IMR-90 (cell line): Measurements from ENCODE around the gene STARD3. TPM values are rescaled to one million over a fixed set of nuclear protein-coding genes. Genes with fewer than 3 reads are reported as not detected.

ENCODE experiments used
- ATAC-seq: fragments of 200-7000 bp; cut with Tn5 transposase; 2 replicates; pipeline ENCODE4 v1.9.1; 2020; ENCODE audit warnings: low read depth, mild to moderate bottlenecking, moderate library complexity
- BruUV-seq: library from RNA; stranded (reverse); fragments of 400-500 nt; replicated peaks from 2 replicates; lab custom pipeline; 2021; lab: Mats Ljungman, UMichigan
- CTCF ChIA-PET: fragments of 300-600 bp; formaldehyde crosslinking; extraction: SDS; loops from one replicate; lab custom pipeline; 2021; ENCODE audit warnings: antibody characterized with exemption; lab: Yijun Ruan, JAX
- POLR2A ChIA-PET: fragments of 300-600 bp; sonication (Branson Sonifier 250); formaldehyde crosslinking; loops from one replicate; lab custom pipeline; 2022; ENCODE audit warnings: antibody characterized with exemption; ENCODE audit not compliant: unreplicated experiment; lab: Charles Lee
- DNase-seq: peaks from one replicate; pipeline ENCODE4 v3.0.0; 2013
- H2AFZ ChIP-seq: replicated peaks from 2 replicates; pipeline ENCODE3; 2013; ENCODE audit warnings: low read length, mild to moderate bottlenecking; ENCODE audit not compliant: poor library complexity
- H2AK5ac ChIP-seq: 2 replicates; pipeline ENCODE4 v1.6.1; 2013; ENCODE audit warnings: low read depth, low read length, inconsistent platforms
- H2AK9ac ChIP-seq: replicated peaks from 2 replicates; pipeline ENCODE3; 2013; ENCODE audit warnings: mild to moderate bottlenecking, low read depth, low read length, moderate library complexity; ENCODE audit not compliant: poor library complexity
- H2BK120ac ChIP-seq: 2 replicates; pipeline ENCODE4 v1.6.1; 2013; ENCODE audit warnings: low read depth, low read length, inconsistent platforms
- H2BK15ac ChIP-seq: 3 replicates; pipeline ENCODE4 v1.6.1; 2013; ENCODE audit warnings: low read depth, low read length, inconsistent platforms
- H2BK20ac ChIP-seq: 2 replicates; pipeline ENCODE4 v1.6.1; 2013; ENCODE audit warnings: low read depth, mild to moderate bottlenecking, inconsistent platforms, low read length, moderate library complexity
- H2BK5ac ChIP-seq: 2 replicates; pipeline ENCODE4 v1.6.1; 2013; ENCODE audit warnings: mild to moderate bottlenecking, low read depth, low read length, inconsistent platforms; ENCODE audit not compliant: poor library complexity, severe bottlenecking
- H3K14ac ChIP-seq: replicated peaks from 2 replicates; pipeline ENCODE4 v1.6.1; 2013; ENCODE audit warnings: low read depth, low read length, inconsistent platforms
- H3K18ac ChIP-seq: 2 replicates; pipeline ENCODE4 v1.6.1; 2013; ENCODE audit warnings: low read depth, low read length, control low read depth
- H3K23ac ChIP-seq: 2 replicates; pipeline ENCODE4 v1.6.1; 2013; ENCODE audit warnings: low read depth, low read length, inconsistent platforms
- H3K27ac ChIP-seq: 2 replicates; pipeline ENCODE4 v1.5.1; 2013; ENCODE audit warnings: mild to moderate bottlenecking, control low read depth, low read length; ENCODE audit not compliant: insufficient read depth
- H3K27me3 ChIP-seq: 2 replicates; pipeline ENCODE4 v1.6.1; 2013; ENCODE audit warnings: low read length; ENCODE audit not compliant: control insufficient read depth, insufficient read depth
- H3K36me3 ChIP-seq: 2 replicates; pipeline ENCODE4 v1.6.1; 2013; ENCODE audit warnings: low read length, mixed read lengths; ENCODE audit not compliant: control insufficient read depth, insufficient read depth
- H3K4ac ChIP-seq: 2 replicates; pipeline ENCODE4 v1.6.1; 2013; ENCODE audit warnings: low read depth, low read length, inconsistent platforms
- H3K4me1 ChIP-seq: 2 replicates; pipeline ENCODE4 v1.6.1; 2013; ENCODE audit warnings: low read length, mixed read lengths; ENCODE audit not compliant: control insufficient read depth, insufficient read depth
- H3K4me2 ChIP-seq: 2 replicates; pipeline ENCODE4 v1.6.1; 2013; ENCODE audit warnings: low read depth, mild to moderate bottlenecking, control low read depth, low read length, moderate library complexity
- H3K4me3 ChIP-seq: 2 replicates; pipeline ENCODE4 v1.5.1; 2013; ENCODE audit warnings: low read depth, mild to moderate bottlenecking, control low read depth, low read length, moderate library complexity; ENCODE audit not compliant: insufficient read depth
- H3K56ac ChIP-seq: 2 replicates; pipeline ENCODE4 v1.6.1; 2013; ENCODE audit warnings: low read length, inconsistent platforms; ENCODE audit not compliant: insufficient read depth; ENCODE audit errors: extremely low read depth
- H3K79me1 ChIP-seq, 2 experiments: 2 replicates each; pipeline ENCODE4 v1.6.1; 2013; ENCODE audit warnings: low read length in 2 of 2, inconsistent platforms in 1 of 2, low read depth in 1 of 2
- H3K9ac ChIP-seq: 2 replicates; pipeline ENCODE4 v1.6.1; 2013; ENCODE audit warnings: low read depth, low read length, control low read depth
- H3K9me1 ChIP-seq: 2 replicates; pipeline ENCODE4 v1.6.1; 2013; ENCODE audit warnings: low read length, inconsistent platforms; ENCODE audit not compliant: insufficient read depth
- H3K9me3 ChIP-seq: 2 replicates; pipeline ENCODE4 v1.6.1; 2013; ENCODE audit warnings: low read length; ENCODE audit not compliant: control insufficient read depth, insufficient read depth
- H4K20me1 ChIP-seq: 2 replicates; pipeline ENCODE4 v1.6.1; 2013; ENCODE audit warnings: low read length, inconsistent platforms; ENCODE audit not compliant: insufficient read depth
- H4K5ac ChIP-seq: 2 replicates; pipeline ENCODE4 v1.6.1; 2013; ENCODE audit warnings: mild to moderate bottlenecking, low read depth, low read length, control low read depth
- H4K8ac ChIP-seq, 2 experiments: 2 replicates each; pipeline ENCODE4 v1.6.1; 2013; ENCODE audit warnings: low read depth in 2 of 2, low read length in 2 of 2, control low read depth in 1 of 2, inconsistent platforms in 1 of 2
- H4K91ac ChIP-seq: 2 replicates; pipeline ENCODE4 v1.6.1; 2013; ENCODE audit warnings: low read depth, low read length, inconsistent platforms; ENCODE audit not compliant: insufficient read depth
- RFX5 ChIP-seq: IDR thresholded peaks from 2 replicates; pipeline ENCODE4 v1.8.0; 2012; ENCODE audit warnings: low read depth, mild to moderate bottlenecking, low read length, moderate library complexity
- WGBS, 2 experiments: methylation state at CpG; one replicate each; pipeline versions ENCODE4 v1.1.5 to v1.1.7; 2013; ENCODE audit warnings: missing lambda C conversion rate in 2 of 2; ENCODE audit not compliant: insufficient read length in 1 of 2; ENCODE audit errors: extremely low coverage in 2 of 2; 5-methylcytosine and 5-hydroxymethylcytosine counted together
- dilution Hi-C: fragments of 300-500 bp; cut with HindIII; formaldehyde crosslinking; loops from one replicate; pipeline ENCODE4 v1.14.3; 2018; ENCODE audit warnings: low sequenced_read_pairs; ENCODE audit not compliant: unreplicated experiment
- in situ Hi-C: fragments of 300-500 bp; cut with MboI; formaldehyde crosslinking; loops from 3 replicates; pipeline ENCODE4 v1.14.3; 2019; ENCODE audit warnings: low sequenced_read_pairs, inconsistent platforms, mixed read lengths
- intact Hi-C: fragments of 100-400 bp; cut with micrococcal nuclease; formaldehyde crosslinking; loops from 2 replicates; pipeline ENCODE4 v1.10.0; 2022
- polyA plus RNA-seq, 3 experiments: library from polyadenylated mRNA; depleted of rRNA; stranded (reverse); fragments of >200 nt; gene quantifications; 2 replicates each; pipeline ENCODE4 v1.2.3, GENCODE V29; 2012; ENCODE audit warnings: low replicate concordance in 1 of 3
- total RNA-seq: library from RNA; depleted of rRNA; stranded (reverse); fragments of >200 nt; gene quantifications from 2 replicates; pipeline ENCODE4 v1.2.3, GENCODE V29; 2012
- TF ChIP-seq, protein P1 (sequence below): fragments of 150-350 bp; IDR thresholded peaks from 2 replicates; pipeline ENCODE4 v1.6.1; 2016; ENCODE audit warnings: low read depth, mild to moderate bottlenecking, low read length, moderate library complexity, borderline replicate concordance

The STARD3 gene
- total and polyA plus RNA-seq, 2 of the 4 experiments (the other 2 are of a cell fraction) = 8.1 to 50.4 TPM

DNA sequence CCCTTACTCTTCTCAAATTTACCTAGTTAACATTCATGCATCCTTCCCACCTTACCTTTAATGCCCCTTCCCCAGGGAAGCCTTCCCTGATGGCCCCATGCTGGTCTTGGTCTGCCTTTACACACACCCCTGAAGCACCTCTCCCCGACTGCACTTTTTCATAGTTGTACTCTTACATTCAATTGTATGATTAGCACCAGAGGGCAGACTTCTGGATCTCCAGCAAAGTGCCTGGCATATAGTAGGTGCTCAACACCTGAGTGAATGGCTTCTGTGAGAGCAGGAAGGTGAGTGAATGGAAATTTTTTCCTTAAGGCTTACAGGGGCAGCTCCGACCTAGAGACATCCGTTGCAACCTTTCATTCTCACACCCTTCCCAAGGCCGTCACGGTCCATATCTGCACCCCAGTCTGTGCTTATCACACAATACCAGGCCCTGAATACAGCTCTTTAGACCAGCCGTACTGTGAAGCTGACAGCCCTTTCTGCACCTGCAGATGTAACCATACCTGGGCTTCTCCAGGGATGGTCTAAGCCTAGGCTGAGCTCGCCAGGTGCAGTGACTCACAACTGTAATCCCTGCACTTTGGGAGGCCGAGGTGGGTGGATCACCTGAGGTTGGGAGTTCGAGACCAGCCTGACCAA lies 46.5 kb downstream of the STARD3 start:
- 80% methylated on average over 3 of the region's 9 CpGs; no CpG with 5 or more reads in 1 of the 2 experiments for WGBS, 2 experiments
- ChIA-PET CTCF (no interaction called here), POLR2A (no interaction called here)
- H3K4me2 ChIP-seq = no peak overlapping the region
- no peak overlapping the region for H2BK20ac ChIP-seq
- H3K79me1 ChIP-seq = peaks cover 0 to 6% of the 10 kb centered on the region in 2 experiments; a peak in 3 of 4 replicates
- no peak overlapping the region for H3K18ac ChIP-seq
- no peak overlapping the region for H3K56ac ChIP-seq
- dilution Hi-C loops = no loop called here
- H4K20me1 ChIP-seq = no peaks in the 10 kb centered on the region
- H2AK5ac ChIP-seq = no peak overlapping the region
- no peak overlapping the region for H3K4ac ChIP-seq
- H3K4me3 ChIP-seq = no peak overlapping the region
- no peak overlapping the region for H3K14ac ChIP-seq
- no peak overlapping the region for H2AK9ac ChIP-seq
- H4K5ac ChIP-seq = no peak overlapping the region
- intact Hi-C loops = no loop called here
- H3K4me1 ChIP-seq = peaks cover 3% of the 10 kb centered on the region
- H3K27ac ChIP-seq = no peak overlapping the region
- H2AFZ ChIP-seq = no peak overlapping the region
- TF ChIP-seq RFX5 = no peak
- TF ChIP-seq, protein P1, sequence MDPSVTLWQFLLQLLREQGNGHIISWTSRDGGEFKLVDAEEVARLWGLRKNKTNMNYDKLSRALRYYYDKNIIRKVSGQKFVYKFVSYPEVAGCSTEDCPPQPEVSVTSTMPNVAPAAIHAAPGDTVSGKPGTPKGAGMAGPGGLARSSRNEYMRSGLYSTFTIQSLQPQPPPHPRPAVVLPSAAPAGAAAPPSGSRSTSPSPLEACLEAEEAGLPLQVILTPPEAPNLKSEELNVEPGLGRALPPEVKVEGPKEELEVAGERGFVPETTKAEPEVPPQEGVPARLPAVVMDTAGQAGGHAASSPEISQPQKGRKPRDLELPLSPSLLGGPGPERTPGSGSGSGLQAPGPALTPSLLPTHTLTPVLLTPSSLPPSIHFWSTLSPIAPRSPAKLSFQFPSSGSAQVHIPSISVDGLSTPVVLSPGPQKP = no peak
- peaks cover under 1% of the 10 kb centered on the region; the same call in 1 of the 2 replicates for H3K9me1 ChIP-seq
- no peaks in the 10 kb centered on the region for H3K27me3 ChIP-seq
- no peak overlapping the region for H2BK15ac ChIP-seq
- DNase-seq (no peak), ATAC-seq (no peak)
- H4K8ac ChIP-seq = no peak overlapping the region
- in situ Hi-C loops = no loop called here
- H2BK120ac ChIP-seq = no peak overlapping the region
- no peak overlapping the region for H3K23ac ChIP-seq
- no peak overlapping the region for H2BK5ac ChIP-seq
- no TSS peak for BruUV-seq
- peaks cover 8% of the 10 kb centered on the region for H3K36me3 ChIP-seq
- no peaks in the 10 kb centered on the region for H3K9me3 ChIP-seq
- H3K9ac ChIP-seq = no peak overlapping the region
- H4K91ac ChIP-seq = no peak overlapping the region
